GM23248 (cell line): ENCODE results near the gene CLDN20.

Source experiments
- EZH2 ChIP-seq: fragments of 200-600 bp; sonication (generic); IDR thresholded peaks from 2 replicates; pipeline ENCODE4 v1.6.1; 2018; ENCODE audit warnings: antibody characterized with exemption, mild to moderate bottlenecking; ENCODE audit not compliant: insufficient read depth, poor library complexity, severe bottlenecking
- EZH2phosphoT487 ChIP-seq: fragments of 200-600 bp; sonication (generic); IDR thresholded peaks from 2 replicates; pipeline ENCODE4 v1.6.1; 2018; ENCODE audit warnings: antibody characterized with exemption, moderate library complexity, mild to moderate bottlenecking, low read depth; ENCODE audit not compliant: insufficient read depth

- TF ChIP-seq EZH2: no peak
- TF ChIP-seq EZH2phosphoT487: no peak
Measured at GRCh38 chr6:155276638-155277037, 12.8 kb downstream of the CLDN20 start.
